Ishikawa (cell line): ENCODE results near the gene SELENOI.

Experiments used
- CEBPB ChIP-seq: IDR thresholded peaks from 2 replicates; pipeline ENCODE4 v1.6.1; 2012
- CREB1 ChIP-seq: IDR thresholded peaks from 2 replicates; pipeline ENCODE4 v1.6.1; 2012; ENCODE audit warnings: low read depth
- EGR1 ChIP-seq: IDR thresholded peaks from 2 replicates; pipeline ENCODE4 v1.6.1; 2012
- EP300 ChIP-seq: IDR thresholded peaks from 2 replicates; pipeline ENCODE4 v1.6.1; 2012; ENCODE audit warnings: borderline replicate concordance
- FOXM1 ChIP-seq: IDR thresholded peaks from 2 replicates; pipeline ENCODE4 v1.6.1; 2012; ENCODE audit warnings: low read depth, borderline replicate concordance
- NFIC ChIP-seq: IDR thresholded peaks from 2 replicates; pipeline ENCODE4 v1.6.1; 2012
- RAD21 ChIP-seq: IDR thresholded peaks from 2 replicates; pipeline ENCODE4 v1.6.1; 2012; ENCODE audit warnings: low read depth
- TAF1 ChIP-seq: IDR thresholded peaks from 2 replicates; pipeline ENCODE4 v1.6.1; 2012; ENCODE audit warnings: low read depth, mild to moderate bottlenecking
- TCF12 ChIP-seq: IDR thresholded peaks from 2 replicates; pipeline ENCODE4 v1.6.1; 2012; ENCODE audit warnings: low read depth
- TEAD4 ChIP-seq: IDR thresholded peaks from 2 replicates; pipeline ENCODE4 v1.6.1; 2012
- YY1 ChIP-seq: IDR thresholded peaks from 2 replicates; pipeline ENCODE4 v1.6.1; 2012; ENCODE audit warnings: low read depth
- ZBTB7A ChIP-seq: IDR thresholded peaks from 2 replicates; pipeline ENCODE4 v1.6.1; 2012; ENCODE audit warnings: low read depth
- TF ChIP-seq, protein P1 (sequence below): IDR thresholded peaks from 2 replicates; pipeline ENCODE4 v1.6.1; 2012
- TF ChIP-seq, protein P2 (sequence below): IDR thresholded peaks from 2 replicates; pipeline ENCODE4 v1.6.1; 2012
- TF ChIP-seq, protein P3 (sequence below): IDR thresholded peaks from 2 replicates; pipeline ENCODE4 v1.6.1; 2012; ENCODE audit warnings: low read depth, mild to moderate bottlenecking

Gene SELENOI

DNA sequence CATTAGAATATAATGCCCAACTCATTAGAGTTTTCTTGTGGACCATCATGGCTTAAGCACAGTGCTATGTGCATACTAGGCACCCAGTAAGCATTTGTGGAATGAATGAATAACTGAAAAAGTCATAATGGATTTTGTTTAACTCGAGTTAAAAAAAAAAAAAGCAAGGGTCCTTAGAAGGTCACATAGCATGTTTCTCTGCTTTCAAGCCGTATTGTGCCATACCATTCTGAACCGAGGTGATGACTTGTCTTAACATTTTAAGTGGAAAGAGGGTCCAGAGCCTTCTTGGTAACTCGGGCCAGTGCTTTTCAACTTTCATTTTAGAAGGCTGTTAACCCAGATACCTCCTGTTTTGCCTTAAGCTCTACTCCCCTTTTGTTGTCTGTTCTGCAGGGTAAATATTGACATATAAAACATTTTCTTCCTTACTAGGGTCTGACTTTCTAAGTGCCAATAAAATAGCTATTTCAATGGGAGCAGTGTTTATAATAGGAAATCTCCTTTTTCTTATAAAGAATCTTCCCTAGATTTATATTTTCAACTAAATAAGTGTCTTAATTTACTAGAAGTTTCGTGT is 1.4 kb downstream of the SELENOI start:
- TF ChIP-seq TAF1 (no peak), EP300 (no peak), RAD21 (no peak), CEBPB (no peak)
- TF ChIP-seq, protein P1, sequence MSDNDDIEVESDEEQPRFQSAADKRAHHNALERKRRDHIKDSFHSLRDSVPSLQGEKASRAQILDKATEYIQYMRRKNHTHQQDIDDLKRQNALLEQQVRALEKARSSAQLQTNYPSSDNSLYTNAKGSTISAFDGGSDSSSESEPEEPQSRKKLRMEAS = no peak
- TF ChIP-seq, protein P2, sequence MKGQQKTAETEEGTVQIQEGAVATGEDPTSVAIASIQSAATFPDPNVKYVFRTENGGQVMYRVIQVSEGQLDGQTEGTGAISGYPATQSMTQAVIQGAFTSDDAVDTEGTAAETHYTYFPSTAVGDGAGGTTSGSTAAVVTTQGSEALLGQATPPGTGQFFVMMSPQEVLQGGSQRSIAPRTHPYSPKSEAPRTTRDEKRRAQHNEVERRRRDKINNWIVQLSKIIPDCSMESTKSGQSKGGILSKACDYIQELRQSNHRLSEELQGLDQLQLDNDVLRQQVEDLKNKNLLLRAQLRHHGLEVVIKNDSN = no peak

DNA sequence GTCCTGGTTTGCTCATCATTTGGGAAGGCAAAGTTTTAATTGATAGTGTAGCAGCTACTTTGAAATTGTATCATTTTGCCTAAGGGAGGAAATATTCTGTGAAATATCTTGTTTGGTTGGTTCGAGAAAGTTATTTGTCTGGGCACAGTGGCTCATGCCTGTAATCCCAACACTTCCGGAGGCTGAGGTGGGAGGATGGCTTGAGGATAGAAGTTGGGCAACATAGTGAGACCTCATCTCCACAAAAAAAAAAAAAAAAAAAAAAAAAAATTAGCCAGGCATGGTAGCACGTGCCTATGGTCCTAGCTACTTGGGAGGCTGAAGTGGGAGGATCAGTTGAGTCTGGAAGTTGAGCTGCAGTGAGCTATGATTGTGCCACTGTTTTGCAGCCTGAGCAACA is 3.7 kb downstream of the SELENOI start:
- TF ChIP-seq RAD21 (no peak), CEBPB (no peak), EGR1 (no peak), TEAD4 (no peak), NFIC (no peak), FOXM1 (no peak), TCF12 (no peak), EP300 (no peak), ZBTB7A (no peak), CREB1 (no peak)
- TF ChIP-seq, protein P2 = no peak
- TF ChIP-seq, protein P3, sequence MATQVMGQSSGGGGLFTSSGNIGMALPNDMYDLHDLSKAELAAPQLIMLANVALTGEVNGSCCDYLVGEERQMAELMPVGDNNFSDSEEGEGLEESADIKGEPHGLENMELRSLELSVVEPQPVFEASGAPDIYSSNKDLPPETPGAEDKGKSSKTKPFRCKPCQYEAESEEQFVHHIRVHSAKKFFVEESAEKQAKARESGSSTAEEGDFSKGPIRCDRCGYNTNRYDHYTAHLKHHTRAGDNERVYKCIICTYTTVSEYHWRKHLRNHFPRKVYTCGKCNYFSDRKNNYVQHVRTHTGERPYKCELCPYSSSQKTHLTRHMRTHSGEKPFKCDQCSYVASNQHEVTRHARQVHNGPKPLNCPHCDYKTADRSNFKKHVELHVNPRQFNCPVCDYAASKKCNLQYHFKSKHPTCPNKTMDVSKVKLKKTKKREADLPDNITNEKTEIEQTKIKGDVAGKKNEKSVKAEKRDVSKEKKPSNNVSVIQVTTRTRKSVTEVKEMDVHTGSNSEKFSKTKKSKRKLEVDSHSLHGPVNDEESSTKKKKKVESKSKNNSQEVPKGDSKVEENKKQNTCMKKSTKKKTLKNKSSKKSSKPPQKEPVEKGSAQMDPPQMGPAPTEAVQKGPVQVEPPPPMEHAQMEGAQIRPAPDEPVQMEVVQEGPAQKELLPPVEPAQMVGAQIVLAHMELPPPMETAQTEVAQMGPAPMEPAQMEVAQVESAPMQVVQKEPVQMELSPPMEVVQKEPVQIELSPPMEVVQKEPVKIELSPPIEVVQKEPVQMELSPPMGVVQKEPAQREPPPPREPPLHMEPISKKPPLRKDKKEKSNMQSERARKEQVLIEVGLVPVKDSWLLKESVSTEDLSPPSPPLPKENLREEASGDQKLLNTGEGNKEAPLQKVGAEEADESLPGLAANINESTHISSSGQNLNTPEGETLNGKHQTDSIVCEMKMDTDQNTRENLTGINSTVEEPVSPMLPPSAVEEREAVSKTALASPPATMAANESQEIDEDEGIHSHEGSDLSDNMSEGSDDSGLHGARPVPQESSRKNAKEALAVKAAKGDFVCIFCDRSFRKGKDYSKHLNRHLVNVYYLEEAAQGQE = no peak

DNA sequence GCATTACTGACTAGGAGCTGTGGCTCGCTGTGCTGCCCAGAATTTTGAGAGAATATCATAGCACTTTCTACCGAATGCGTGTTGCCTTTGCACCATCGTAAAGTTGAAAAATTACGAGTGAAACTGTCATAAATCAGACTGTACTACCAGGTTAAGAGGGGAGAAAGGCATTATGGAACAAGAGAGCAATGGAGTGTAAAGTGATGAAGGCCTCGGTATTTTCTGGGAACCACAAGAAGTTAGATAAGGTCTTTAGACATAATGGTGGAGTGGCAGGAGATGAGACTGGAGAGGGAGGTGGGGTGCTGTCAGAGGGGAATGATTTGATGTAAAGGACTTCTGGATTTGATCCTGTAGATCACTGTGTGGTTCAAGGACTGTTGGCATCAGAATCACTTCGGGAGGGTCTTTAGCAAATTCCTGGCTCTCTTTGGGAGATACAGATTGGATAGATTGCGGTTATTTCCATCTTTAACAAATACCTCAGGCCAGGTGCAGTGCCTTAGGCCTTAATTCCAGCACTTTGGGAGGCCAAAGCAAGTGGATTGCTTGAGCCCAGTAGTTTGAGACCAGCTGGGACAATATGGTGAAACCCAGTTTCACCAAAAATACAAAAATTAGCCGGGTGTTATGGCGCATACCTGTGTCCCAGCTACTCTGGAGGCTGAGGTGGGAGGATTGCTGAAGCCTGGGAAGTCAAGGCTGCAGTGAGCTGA is 5.6 kb downstream of the SELENOI start:
- TF ChIP-seq, protein P3 = no peak
- TF ChIP-seq CREB1 = no peak
- TF ChIP-seq, protein P1 = no peak
- TF ChIP-seq NFIC = no peak
- TF ChIP-seq CEBPB = no peak
- no peak for TF ChIP-seq TCF12
- no peak for TF ChIP-seq ZBTB7A
- no peak for TF ChIP-seq RAD21
- no peak for TF ChIP-seq TEAD4
- TF ChIP-seq, protein P2 = no peak
- no peak for TF ChIP-seq EGR1

DNA sequence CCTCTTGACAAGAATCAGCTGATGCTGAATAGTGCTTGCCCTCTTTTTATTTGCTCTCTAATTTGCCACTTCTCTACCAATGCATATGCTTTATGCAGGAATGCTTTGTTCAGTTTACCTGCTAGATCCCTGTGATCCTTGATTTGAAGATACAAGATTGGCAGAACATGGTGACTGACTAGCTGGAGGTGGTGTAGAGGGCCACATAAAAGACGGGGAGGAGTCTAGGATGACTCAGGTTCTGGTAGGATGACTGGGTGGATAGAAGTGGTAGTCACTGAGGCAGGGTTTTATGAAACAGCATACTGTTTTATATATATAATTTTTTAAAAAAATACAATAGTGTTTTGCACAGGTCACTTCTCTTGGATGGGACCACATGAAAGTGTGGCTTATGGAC is 6.9 kb downstream of the SELENOI start:
- no peak for TF ChIP-seq EP300
- no peak for TF ChIP-seq CREB1
- no peak for TF ChIP-seq CEBPB
- no peak for TF ChIP-seq EGR1
- TF ChIP-seq, protein P2 = no peak
- TF ChIP-seq, protein P3 = no peak
- TF ChIP-seq YY1 = no peak
- no peak for TF ChIP-seq TEAD4
- TF ChIP-seq RAD21 = no peak
